HG03565 (cell line): ENCODE data around the gene NR2E3.

ENCODE experiments used
- ATAC-seq: cut with Tn5 transposase; IDR thresholded peaks from one replicate; pipeline ENCODE4 v1.9.1; 2021; ENCODE audit warnings: mild to moderate bottlenecking, moderate library complexity; ENCODE audit not compliant: unreplicated experiment

Gene NR2E3

GRCh38 chr15:71810256-71811035, at the start of gene NR2E3:
Gene NR2E3 (plus strand): TSS chr15:71810554. CDS start chr15:71810744, 190 bp downstream.
- ATAC-seq, result no peak

GRCh38 chr15:71760852-71761251, 49.5 kb upstream of the NR2E3 start:
- no peak for ATAC-seq

- no peak for ATAC-seq
Measured at GRCh38 chr15:71761649-71762048, 48.7 kb upstream of the NR2E3 start.

- no peak for ATAC-seq
Measured at GRCh38 chr15:71768184-71768583, 42.2 kb upstream of the NR2E3 start.

- ATAC-seq, result no peak
Measured at GRCh38 chr15:71773206-71773859, 37.0 kb upstream of the NR2E3 start.

- no peak for ATAC-seq
Measured at GRCh38 chr15:71775856-71776255, 34.5 kb upstream of the NR2E3 start.

GRCh38 chr15:71776304-71776703, 34.0 kb upstream of the NR2E3 start:
- no peak for ATAC-seq

GRCh38 chr15:71777216-71777943, 33.0 kb upstream of the NR2E3 start:
- ATAC-seq, result no peak

GRCh38 chr15:71779073-71779797, 31.1 kb upstream of the NR2E3 start:
- no peak for ATAC-seq

GRCh38 chr15:71780115-71780976, 30.0 kb upstream of the NR2E3 start:
- no peak for ATAC-seq

GRCh38 chr15:71781179-71781964, 29.0 kb upstream of the NR2E3 start:
- peak; percentile 49 for ATAC-seq

GRCh38 chr15:71781965-71782265, 28.4 kb upstream of the NR2E3 start:
- no peak for ATAC-seq

- no peak for ATAC-seq
Measured at GRCh38 chr15:71782422-71783165, 27.8 kb upstream of the NR2E3 start.

GRCh38 chr15:71784719-71785118, 25.6 kb upstream of the NR2E3 start:
- ATAC-seq, result no peak

- no peak for ATAC-seq
Measured at GRCh38 chr15:71785996-71786395, 24.4 kb upstream of the NR2E3 start.

- ATAC-seq, result no peak
Measured at GRCh38 chr15:71786673-71787072, 23.7 kb upstream of the NR2E3 start.

- no peak for ATAC-seq
Measured at GRCh38 chr15:71788646-71789579, 21.4 kb upstream of the NR2E3 start.

- ATAC-seq, result no peak
Measured at GRCh38 chr15:71789616-71790015, 20.7 kb upstream of the NR2E3 start.
